DND-41 (cell line): Measurements from ENCODE around the gene RPS15.
"Not testable (repeated sequence)": the region's sequence is repeated elsewhere in the genome, so short reads cannot be mapped to it uniquely, and the experiment has no call there.

Source experiments
- ATAC-seq: fragments of 200-7000 bp; cut with Tn5 transposase; 3 replicates; pipeline ENCODE4 v1.9.1; 2021; ENCODE audit warnings: low read depth; ENCODE audit not compliant: insufficient read depth
- DNase-seq: peaks from one replicate; pipeline ENCODE4 v3.0.0-alpha.2; 2020
- H2AFZ ChIP-seq: 2 replicates; pipeline ENCODE4 v1.6.0; 2012; ENCODE audit warnings: low read depth, low read length
- H3K27ac ChIP-seq: 2 replicates; pipeline ENCODE4 v1.5.1; 2012; ENCODE audit warnings: low read length, inconsistent platforms
- H3K27me3 ChIP-seq: fragments of 200-600 bp; sonication (generic); 2 replicates; pipeline ENCODE4 v1.6.0; 2012; ENCODE audit warnings: low read length, mild to moderate bottlenecking, inconsistent platforms; ENCODE audit not compliant: insufficient read depth, poor library complexity
- H3K36me3 ChIP-seq: 2 replicates; pipeline ENCODE4 v1.5.1; 2012; ENCODE audit warnings: low read length, inconsistent platforms; ENCODE audit not compliant: insufficient read depth
- H3K4me1 ChIP-seq: 2 replicates; pipeline ENCODE4 v1.5.1; 2012; ENCODE audit warnings: mild to moderate bottlenecking, low read length; ENCODE audit not compliant: insufficient read depth
- H3K4me2 ChIP-seq: 2 replicates; pipeline ENCODE4 v1.6.0; 2012; ENCODE audit warnings: mild to moderate bottlenecking, moderate library complexity, low read length, inconsistent platforms; ENCODE audit not compliant: insufficient read depth
- H3K4me3 ChIP-seq, 2 experiments: fragments of 200-600 bp in 1 of 2; shearing (Covaris generic) in 1 of 2; 2 replicates each; pipeline ENCODE4 v1.5.1; 2012 to 2016; ENCODE audit warnings: inconsistent platforms in 2 of 2, low read length in 2 of 2, mild to moderate bottlenecking in 2 of 2, low read depth in 1 of 2, moderate library complexity in 1 of 2
- H3K79me2 ChIP-seq: 2 replicates; pipeline ENCODE4 v1.6.0; 2012; ENCODE audit warnings: low read length, inconsistent platforms; ENCODE audit not compliant: insufficient read depth
- H3K9ac ChIP-seq: 2 replicates; pipeline ENCODE4 v1.6.0; 2012; ENCODE audit warnings: low read depth, mild to moderate bottlenecking, inconsistent platforms, low read length, moderate library complexity
- H3K9me3 ChIP-seq: 2 replicates; pipeline ENCODE4 v1.5.1; 2012; ENCODE audit warnings: low read length, moderate library complexity, mild to moderate bottlenecking, inconsistent platforms; ENCODE audit not compliant: insufficient read depth, severe bottlenecking
- H4K20me1 ChIP-seq: 2 replicates; pipeline ENCODE4 v1.6.0; 2012; ENCODE audit warnings: low read length; ENCODE audit not compliant: insufficient read depth
- EZH2 ChIP-seq: IDR thresholded peaks from 3 replicates; pipeline ENCODE4 v1.6.1; 2012; ENCODE audit warnings: borderline replicate concordance, low read depth, mild to moderate bottlenecking, moderate library complexity, low read length, inconsistent platforms; ENCODE audit not compliant: severe bottlenecking
- TF ChIP-seq, protein P1 (sequence below): IDR thresholded peaks from 2 replicates; pipeline ENCODE4 v1.5.1; 2012; ENCODE audit warnings: borderline replicate concordance, low read length, moderate library complexity, mild to moderate bottlenecking; ENCODE audit not compliant: poor library complexity, severe bottlenecking; ENCODE audit errors: extremely low read depth

RPS15 gene

GRCh38 chr19:1438933-1439354, 748 bp downstream of the RPS15 start:
- Histone ChIP-seq H3K79me2 (peaks cover 37% of the 10 kb centered on the region), H3K4me2 (peak overlapping the region; percentile 99), H3K4me1 (peaks cover 26% of the 10 kb centered on the region), H3K9ac (peak overlapping the region; percentile 90), H3K9me3 (no peaks in the 10 kb centered on the region), H3K27ac (peak overlapping the region; percentile 82), H3K27me3 (no peaks in the 10 kb centered on the region), H2AFZ (no peak overlapping the region), H3K36me3 (peaks cover 54% of the 10 kb centered on the region), H3K4me3 (peak overlapping the region; percentile 61 to 66; a peak in 3 of 4 replicates), H4K20me1 (peaks cover 60% of the 10 kb centered on the region)
- ATAC-seq (peak; percentile 8), DNase-seq (no peak)
- no peak for TF ChIP-seq EZH2
- TF ChIP-seq, protein P1, sequence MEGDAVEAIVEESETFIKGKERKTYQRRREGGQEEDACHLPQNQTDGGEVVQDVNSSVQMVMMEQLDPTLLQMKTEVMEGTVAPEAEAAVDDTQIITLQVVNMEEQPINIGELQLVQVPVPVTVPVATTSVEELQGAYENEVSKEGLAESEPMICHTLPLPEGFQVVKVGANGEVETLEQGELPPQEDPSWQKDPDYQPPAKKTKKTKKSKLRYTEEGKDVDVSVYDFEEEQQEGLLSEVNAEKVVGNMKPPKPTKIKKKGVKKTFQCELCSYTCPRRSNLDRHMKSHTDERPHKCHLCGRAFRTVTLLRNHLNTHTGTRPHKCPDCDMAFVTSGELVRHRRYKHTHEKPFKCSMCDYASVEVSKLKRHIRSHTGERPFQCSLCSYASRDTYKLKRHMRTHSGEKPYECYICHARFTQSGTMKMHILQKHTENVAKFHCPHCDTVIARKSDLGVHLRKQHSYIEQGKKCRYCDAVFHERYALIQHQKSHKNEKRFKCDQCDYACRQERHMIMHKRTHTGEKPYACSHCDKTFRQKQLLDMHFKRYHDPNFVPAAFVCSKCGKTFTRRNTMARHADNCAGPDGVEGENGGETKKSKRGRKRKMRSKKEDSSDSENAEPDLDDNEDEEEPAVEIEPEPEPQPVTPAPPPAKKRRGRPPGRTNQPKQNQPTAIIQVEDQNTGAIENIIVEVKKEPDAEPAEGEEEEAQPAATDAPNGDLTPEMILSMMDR: no peak

DNA sequence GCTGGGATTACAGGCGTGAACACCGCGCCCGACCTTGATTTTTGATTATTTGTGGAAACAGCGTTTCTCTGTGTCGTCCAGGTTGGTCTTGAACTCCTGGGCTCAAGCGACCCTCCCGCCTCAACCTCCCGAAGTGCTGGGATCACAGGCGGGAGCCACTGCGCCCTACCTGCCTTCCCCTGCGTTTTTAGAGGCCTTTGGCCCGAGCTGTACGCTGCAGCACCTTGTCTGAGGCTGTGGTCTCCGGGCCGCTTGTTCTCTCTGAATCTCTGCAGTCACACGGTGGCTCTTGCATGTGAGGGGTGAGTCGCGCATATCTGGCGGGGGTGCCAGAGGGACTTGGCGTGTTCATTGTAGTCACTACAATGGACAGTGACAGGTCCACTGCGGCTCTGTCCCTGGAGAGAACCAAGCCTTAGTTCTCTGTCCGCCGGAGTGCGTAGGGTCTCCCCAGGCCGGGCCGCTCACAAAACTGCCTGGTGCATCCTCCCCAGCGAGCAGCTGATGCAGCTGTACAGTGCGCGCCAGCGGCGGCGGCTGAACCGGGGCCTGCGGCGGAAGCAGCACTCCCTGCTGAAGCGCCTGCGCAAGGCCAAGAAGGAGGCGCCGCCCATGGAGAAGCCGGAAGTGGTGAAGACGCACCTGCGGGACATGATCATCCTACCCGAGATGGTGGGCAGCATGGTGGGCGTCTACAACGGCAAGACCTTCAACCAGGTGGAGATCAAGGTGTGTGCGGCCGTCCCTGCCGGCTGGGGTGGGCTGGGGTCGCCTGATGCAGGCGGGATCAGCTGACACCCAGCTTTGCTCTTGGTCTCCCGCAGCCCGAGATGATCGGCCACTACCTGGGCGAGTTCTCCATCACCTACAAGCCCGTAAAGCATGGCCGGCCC, 1.6 kb downstream of the RPS15 start:
- H3K9me3 ChIP-seq, DNase-seq, ATAC-seq, H3K27me3 ChIP-seq, H2AFZ ChIP-seq: not testable (repeated sequence)
- Histone ChIP-seq H3K4me2 (peak overlapping the region; percentile 99), H3K9ac (peak overlapping the region; percentile 90), H3K79me2 (peaks cover 37% of the 10 kb centered on the region), H4K20me1 (peaks cover 60% of the 10 kb centered on the region), H3K27ac (peak overlapping the region; percentile 82), H3K4me1 (peaks cover 28% of the 10 kb centered on the region), H3K4me3 (peak overlapping the region; percentile 61 to 66; a peak in 3 of 4 replicates), H3K36me3 (peaks cover 46% of the 10 kb centered on the region)

GRCh38 chr19:1440418-1440801, 2.2 kb downstream of the RPS15 start:
- Histone ChIP-seq H3K27me3 (no peaks in the 10 kb centered on the region), H3K79me2 (peaks cover 37% of the 10 kb centered on the region), H3K9me3 (no peaks in the 10 kb centered on the region), H3K36me3 (peaks cover 42% of the 10 kb centered on the region), H3K9ac (peak overlapping the region; percentile 90), H3K4me3 (0 out of 4 replicates have a peak overlapping the region, but pooled peaks of 1 of the 2 experiments have one; percentile 61), H4K20me1 (peaks cover 61% of the 10 kb centered on the region), H3K4me2 (peak overlapping the region; percentile 99; the same call in 1 of the 2 replicates), H3K4me1 (peaks cover 35% of the 10 kb centered on the region), H2AFZ (no peak overlapping the region), H3K27ac (no peak overlapping the region)
- no peak for DNase-seq
- TF ChIP-seq EZH2: no peak
- TF ChIP-seq, protein P1: no peak
- no peak for ATAC-seq

DNA sequence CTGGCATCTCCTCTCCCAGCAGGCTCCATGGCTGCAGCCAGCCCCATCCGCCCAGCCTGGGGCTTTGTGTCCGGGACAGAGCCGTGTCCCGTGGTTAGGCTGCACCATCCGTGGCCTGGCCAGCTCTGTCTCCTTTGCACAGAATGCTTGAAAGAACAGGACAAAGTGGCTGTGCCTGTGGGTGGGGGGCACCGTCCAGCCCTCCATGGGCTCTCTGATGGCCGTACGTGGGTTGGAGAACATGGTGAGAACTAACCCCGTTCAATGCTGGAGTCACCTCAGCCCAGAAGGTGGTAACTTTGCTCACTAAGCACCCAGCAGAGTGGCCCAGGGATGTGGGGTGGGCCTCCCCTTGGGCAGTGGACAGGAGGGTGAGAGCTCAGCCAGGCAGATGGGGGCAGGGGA, 2.8 kb downstream of the RPS15 start:
- Histone ChIP-seq H3K4me2 (peak overlapping the region; percentile 99; the same call in 1 of the 2 replicates), H3K27ac (0 out of 2 replicates have a peak overlapping the region, but pooled peaks have one; percentile 7), H3K4me1 (peaks cover 36% of the 10 kb centered on the region), H3K79me2 (peaks cover 37% of the 10 kb centered on the region), H3K9ac (peak overlapping the region; percentile 90), H3K9me3 (no peaks in the 10 kb centered on the region), H2AFZ (no peak overlapping the region), H4K20me1 (peaks cover 57% of the 10 kb centered on the region), H3K27me3 (no peaks in the 10 kb centered on the region), H3K36me3 (peaks cover 39% of the 10 kb centered on the region), H3K4me3 (no peak overlapping the region)
- ATAC-seq (no peak), DNase-seq (no peak)
- TF ChIP-seq, protein P1: no peak
- no peak for TF ChIP-seq EZH2
